Neuronal stem cell (in vitro differentiated cells): ENCODE data around the gene PTPDC1.
A peak's percentile ranks its signal among the peaks of the same experiment; 100 is the strongest.

ENCODE experiments used
- DNase-seq: peaks from one replicate; pipeline ENCODE4 v3.0.0-alpha.2; 2013; ENCODE audit warnings: low spot score
- H2AFZ ChIP-seq: one replicate; pipeline ENCODE4 v1.6.1; 2013; ENCODE audit warnings: mild to moderate bottlenecking, low read length, inconsistent platforms
- H2AK5ac ChIP-seq: 2 replicates; pipeline ENCODE4 v1.6.1; 2013; ENCODE audit warnings: low read depth, mild to moderate bottlenecking, inconsistent platforms, low read length, moderate library complexity, mixed read lengths
- H2BK120ac ChIP-seq: 2 replicates; pipeline ENCODE4 v1.6.1; 2013; ENCODE audit warnings: low read depth, mild to moderate bottlenecking, inconsistent platforms, low read length, moderate library complexity, mixed read lengths
- H2BK12ac ChIP-seq: one replicate; pipeline ENCODE4 v1.6.1; 2013; ENCODE audit warnings: low read length, inconsistent platforms
- H2BK15ac ChIP-seq: 2 replicates; pipeline ENCODE4 v1.6.1; 2013; ENCODE audit warnings: mild to moderate bottlenecking, low read length, inconsistent platforms, mixed read lengths
- H2BK5ac ChIP-seq: one replicate; pipeline ENCODE4 v1.6.1; 2013; ENCODE audit warnings: inconsistent platforms, mild to moderate bottlenecking, low read length, moderate library complexity
- H3K14ac ChIP-seq: one replicate; pipeline ENCODE4 v1.6.1; 2013; ENCODE audit warnings: low read length, inconsistent platforms
- H3K18ac ChIP-seq: 2 replicates; pipeline ENCODE4 v1.6.1; 2013; ENCODE audit warnings: low read length, inconsistent platforms
- H3K23ac ChIP-seq: 2 replicates; pipeline ENCODE4 v1.6.1; 2013; ENCODE audit warnings: low read depth, mild to moderate bottlenecking, mixed read lengths, low read length, inconsistent platforms; ENCODE audit not compliant: poor library complexity
- H3K27ac ChIP-seq: replicated peaks from 3 replicates; pipeline ENCODE4 v1.5.1; 2013; ENCODE audit warnings: low read length, inconsistent platforms
- H3K27me3 ChIP-seq, 3 experiments: 2 replicates each; pipeline ENCODE4 v1.6.1; 2013; ENCODE audit warnings: low read length in 3 of 3, mild to moderate bottlenecking in 2 of 3, inconsistent platforms in 1 of 3, low read depth in 1 of 3, mixed read lengths in 1 of 3, moderate library complexity in 1 of 3; ENCODE audit not compliant: control insufficient read depth in 3 of 3, insufficient read depth in 3 of 3
- H3K36me3 ChIP-seq, 2 donors: replicated peaks in 1 of 2; 2 replicates each; pipeline ENCODE4 v1.6.1; 2013; ENCODE audit warnings: low read length in 2 of 2; ENCODE audit not compliant: control insufficient read depth in 2 of 2, insufficient read depth in 2 of 2
- H3K4ac ChIP-seq: 2 replicates; pipeline ENCODE4 v1.6.1; 2013; ENCODE audit warnings: inconsistent platforms, mild to moderate bottlenecking, low read length, moderate library complexity
- H3K4me1 ChIP-seq, 2 donors: 1 replicate in 1 of 2; 2 replicates in 1 of 2; pipeline ENCODE4 v1.6.1; 2013; ENCODE audit warnings: low read length in 2 of 2, low read depth in 1 of 2; ENCODE audit not compliant: control insufficient read depth in 2 of 2, insufficient read depth in 1 of 2
- H3K4me2 ChIP-seq: one replicate; pipeline ENCODE4 v1.6.1; 2013; ENCODE audit warnings: mild to moderate bottlenecking, low read length, inconsistent platforms; ENCODE audit not compliant: insufficient read depth, poor library complexity, severe bottlenecking
- H3K4me3 ChIP-seq, 2 donors: 2 replicates each; pipeline ENCODE4 v1.5.1; 2013; ENCODE audit warnings: low read length in 2 of 2, mild to moderate bottlenecking in 2 of 2, inconsistent platforms in 1 of 2, moderate library complexity in 1 of 2
- H3K79me1 ChIP-seq: one replicate; pipeline ENCODE4 v1.6.1; 2013; ENCODE audit warnings: low read depth, mild to moderate bottlenecking, inconsistent platforms, low read length, moderate library complexity
- H3K9ac ChIP-seq: one replicate; pipeline ENCODE4 v1.6.1; 2013; ENCODE audit warnings: mild to moderate bottlenecking, low read depth, low read length, inconsistent platforms; ENCODE audit not compliant: poor library complexity
- H3K9me3 ChIP-seq, 2 donors: replicated peaks in 1 of 2; 2 replicates each; pipeline versions ENCODE3 to v1.6.1; 2013; ENCODE audit warnings: low read length in 2 of 2, mild to moderate bottlenecking in 2 of 2, inconsistent platforms in 1 of 2, low read depth in 1 of 2, mixed read lengths in 1 of 2, moderate library complexity in 1 of 2; ENCODE audit not compliant: control insufficient read depth in 2 of 2, insufficient read depth in 1 of 2
- H4K8ac ChIP-seq: one replicate; pipeline ENCODE4 v1.6.1; 2013; ENCODE audit warnings: low read depth, mild to moderate bottlenecking, inconsistent platforms, low read length, moderate library complexity
- H4K91ac ChIP-seq: one replicate; pipeline ENCODE4 v1.6.1; 2013; ENCODE audit warnings: low read length, low read depth, mild to moderate bottlenecking, inconsistent platforms; ENCODE audit not compliant: poor library complexity
- WGBS, 2 donors: extraction: QIAGEN DNeasy Blood & Tissue Kit; methylation state at CpG; one replicate each; pipeline ENCODE4 v1.1.7; 2013; ENCODE audit warnings: missing lambda C conversion rate in 2 of 2, mixed read lengths in 1 of 2; ENCODE audit not compliant: insufficient read length in 2 of 2, insufficient replicate concordance in 1 of 2; ENCODE audit errors: extremely low coverage in 2 of 2; 5-methylcytosine and 5-hydroxymethylcytosine counted together

Gene PTPDC1

DNA sequence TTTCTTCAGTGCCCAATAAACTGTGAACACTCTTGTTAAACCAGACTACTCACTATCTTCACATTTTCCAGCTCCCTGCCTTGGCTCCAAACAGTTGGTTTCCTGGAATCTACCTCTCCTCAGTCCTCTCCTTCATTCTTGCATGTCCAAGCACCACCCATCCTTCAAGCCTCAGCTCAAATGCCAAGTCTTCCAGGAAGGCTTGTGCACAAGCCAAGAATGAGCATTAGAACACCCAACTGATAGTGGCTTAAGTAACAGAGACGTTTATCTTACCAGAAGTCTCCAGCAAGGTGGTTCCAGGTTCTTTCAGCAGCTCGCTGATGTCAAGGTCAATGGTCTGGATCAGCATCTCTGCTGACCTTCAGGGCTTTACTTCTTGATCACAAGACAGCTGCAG, 60.1 kb downstream of the PTPDC1 start:
- Histone ChIP-seq H3K4me3 (no peak overlapping the region), H3K4ac (no peak overlapping the region), H3K18ac (no peak overlapping the region), H3K23ac (no peak overlapping the region), H3K36me3 (no peaks in the 10 kb centered on the region), H2AFZ (no peak overlapping the region), H4K91ac (no peak overlapping the region), H2BK15ac (no peak overlapping the region), H2AK5ac (no peak overlapping the region), H2BK12ac (no peak overlapping the region), H3K27ac (no peak overlapping the region), H3K9ac (no peak overlapping the region), H3K4me2 (no peak overlapping the region), H2BK5ac (no peak overlapping the region), H4K8ac (no peak overlapping the region), H3K27me3 (no peaks in the 10 kb centered on the region), H3K9me3 (no peaks in the 10 kb centered on the region), H3K4me1 (peaks cover 12 to 18% of the 10 kb centered on the region in 2 donors), H2BK120ac (no peak overlapping the region), H3K79me1 (no peaks in the 10 kb centered on the region), H3K14ac (no peak overlapping the region)
- WGBS, 2 donors: no CpG with 5 or more reads among the region's 2 CpGs
- no peak for DNase-seq

- Histone ChIP-seq H3K18ac (no peak overlapping the region), H3K4me3 (no peak overlapping the region), H3K9ac (no peak overlapping the region), H3K9me3 (no peaks in the 10 kb centered on the region), H4K91ac (no peak overlapping the region), H3K27ac (no peak overlapping the region), H3K4me1 (peaks cover 6 to 12% of the 10 kb centered on the region in 2 donors), H2BK120ac (no peak overlapping the region), H4K8ac (no peak overlapping the region), H2AFZ (no peak overlapping the region), H3K4me2 (no peak overlapping the region), H3K4ac (no peak overlapping the region), H2BK5ac (no peak overlapping the region), H3K36me3 (no peaks in the 10 kb centered on the region), H2BK12ac (no peak overlapping the region), H3K79me1 (no peaks in the 10 kb centered on the region), H3K27me3 (no peaks in the 10 kb centered on the region), H3K14ac (no peak overlapping the region), H3K23ac (no peak overlapping the region), H2BK15ac (no peak overlapping the region), H2AK5ac (no peak overlapping the region)
- DNase-seq: no peak
- no CpG with 5 or more reads among the region's 5 CpGs for WGBS, 2 donors
Measured at GRCh38 chr9:94145640-94146039, 61.4 kb downstream of the PTPDC1 start.

- H4K91ac ChIP-seq: no peak overlapping the region
- no peak overlapping the region for H3K23ac ChIP-seq
- no peak overlapping the region for H2BK120ac ChIP-seq
- no peak overlapping the region for H3K4me2 ChIP-seq
- WGBS, 2 donors: no CpG with 5 or more reads among the region's 13 CpGs
- H2BK15ac ChIP-seq: no peak overlapping the region
- H3K18ac ChIP-seq: no peak overlapping the region
- H3K4me3 ChIP-seq: no peak overlapping the region
- no peak overlapping the region for H2BK12ac ChIP-seq
- no peak overlapping the region for H2AK5ac ChIP-seq
- no peak overlapping the region for H3K4ac ChIP-seq
- H3K79me1 ChIP-seq: no peaks in the 10 kb centered on the region
- H3K27ac ChIP-seq: no peak overlapping the region
- peaks cover 0 to 6% of the 10 kb centered on the region in 2 donors for H3K4me1 ChIP-seq
- H2AFZ ChIP-seq: no peak overlapping the region
- no peak overlapping the region for H3K14ac ChIP-seq
- H3K9ac ChIP-seq: no peak overlapping the region
- H3K9me3 ChIP-seq: no peaks in the 10 kb centered on the region
- H3K27me3 ChIP-seq: peaks cover 0 to 3% (median 0%) of the 10 kb centered on the region in 3 experiments
- no peak overlapping the region for H4K8ac ChIP-seq
- DNase-seq: no peak
- no peaks in the 10 kb centered on the region for H3K36me3 ChIP-seq
- no peak overlapping the region for H2BK5ac ChIP-seq
Measured at GRCh38 chr9:94147776-94148175, 63.5 kb downstream of the PTPDC1 start.

DNA sequence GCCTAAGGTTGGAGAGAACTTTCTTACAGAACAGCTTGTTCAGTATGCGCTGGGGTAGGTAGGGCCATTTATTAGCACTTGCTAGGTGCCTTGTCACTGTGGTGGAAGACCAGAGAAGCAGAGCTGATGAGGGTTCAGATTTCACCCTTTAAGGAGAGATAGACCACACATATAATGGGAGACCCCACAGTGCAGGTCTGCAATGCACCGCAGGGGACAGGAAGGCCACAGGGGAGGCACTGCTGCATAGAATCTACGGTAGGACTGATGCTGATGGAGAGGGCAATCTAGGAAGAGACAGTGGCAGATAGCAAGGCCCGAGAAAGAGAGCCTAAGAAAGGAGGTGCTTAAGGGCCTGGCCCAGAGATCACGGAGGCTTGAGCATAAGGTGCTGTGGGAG, 64.2 kb downstream of the PTPDC1 start:
- Histone ChIP-seq H2BK15ac (no peak overlapping the region), H2BK5ac (no peak overlapping the region), H2AK5ac (no peak overlapping the region), H2BK12ac (no peak overlapping the region), H3K36me3 (no peaks in the 10 kb centered on the region), H3K4me3 (no peak overlapping the region), H2BK120ac (no peak overlapping the region), H2AFZ (no peak overlapping the region), H3K4me2 (no peak overlapping the region), H3K27me3 (peaks cover 0 to 3% (median 0%) of the 10 kb centered on the region in 3 experiments), H3K4ac (no peak overlapping the region), H3K23ac (no peak overlapping the region), H3K9ac (peak overlapping the region; percentile 36), H4K91ac (no peak overlapping the region), H4K8ac (no peak overlapping the region), H3K27ac (no peak overlapping the region), H3K79me1 (no peaks in the 10 kb centered on the region), H3K18ac (no peak overlapping the region), H3K4me1 (peaks cover 0 to 6% of the 10 kb centered on the region in 2 donors), H3K9me3 (no peaks in the 10 kb centered on the region), H3K14ac (no peak overlapping the region)
- no CpG with 5 or more reads among the region's 5 CpGs for WGBS, 2 donors
- DNase-seq: no peak
